IPS-NIHi11 (cell line): Measurements from ENCODE around the gene FAM161A.
"Not testable (repeated sequence)": the region's sequence is repeated elsewhere in the genome, so short reads cannot be mapped to it uniquely, and the experiment has no call there.

ENCODE experiments used
- DNase-seq: peaks from one replicate; pipeline ENCODE4 v3.0.0; 2012; ENCODE audit warnings: mixed read lengths, low spot score

The FAM161A gene, protein sequence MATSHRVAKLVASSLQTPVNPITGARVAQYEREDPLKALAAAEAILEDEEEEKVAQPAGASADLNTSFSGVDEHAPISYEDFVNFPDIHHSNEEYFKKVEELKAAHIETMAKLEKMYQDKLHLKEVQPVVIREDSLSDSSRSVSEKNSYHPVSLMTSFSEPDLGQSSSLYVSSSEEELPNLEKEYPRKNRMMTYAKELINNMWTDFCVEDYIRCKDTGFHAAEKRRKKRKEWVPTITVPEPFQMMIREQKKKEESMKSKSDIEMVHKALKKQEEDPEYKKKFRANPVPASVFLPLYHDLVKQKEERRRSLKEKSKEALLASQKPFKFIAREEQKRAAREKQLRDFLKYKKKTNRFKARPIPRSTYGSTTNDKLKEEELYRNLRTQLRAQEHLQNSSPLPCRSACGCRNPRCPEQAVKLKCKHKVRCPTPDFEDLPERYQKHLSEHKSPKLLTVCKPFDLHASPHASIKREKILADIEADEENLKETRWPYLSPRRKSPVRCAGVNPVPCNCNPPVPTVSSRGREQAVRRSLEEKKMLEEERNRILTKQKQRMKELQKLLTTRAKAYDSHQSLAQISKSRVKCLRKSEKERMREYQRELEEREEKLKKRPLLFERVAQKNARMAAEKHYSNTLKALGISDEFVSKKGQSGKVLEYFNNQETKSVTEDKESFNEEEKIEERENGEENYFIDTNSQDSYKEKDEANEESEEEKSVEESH

DNA sequence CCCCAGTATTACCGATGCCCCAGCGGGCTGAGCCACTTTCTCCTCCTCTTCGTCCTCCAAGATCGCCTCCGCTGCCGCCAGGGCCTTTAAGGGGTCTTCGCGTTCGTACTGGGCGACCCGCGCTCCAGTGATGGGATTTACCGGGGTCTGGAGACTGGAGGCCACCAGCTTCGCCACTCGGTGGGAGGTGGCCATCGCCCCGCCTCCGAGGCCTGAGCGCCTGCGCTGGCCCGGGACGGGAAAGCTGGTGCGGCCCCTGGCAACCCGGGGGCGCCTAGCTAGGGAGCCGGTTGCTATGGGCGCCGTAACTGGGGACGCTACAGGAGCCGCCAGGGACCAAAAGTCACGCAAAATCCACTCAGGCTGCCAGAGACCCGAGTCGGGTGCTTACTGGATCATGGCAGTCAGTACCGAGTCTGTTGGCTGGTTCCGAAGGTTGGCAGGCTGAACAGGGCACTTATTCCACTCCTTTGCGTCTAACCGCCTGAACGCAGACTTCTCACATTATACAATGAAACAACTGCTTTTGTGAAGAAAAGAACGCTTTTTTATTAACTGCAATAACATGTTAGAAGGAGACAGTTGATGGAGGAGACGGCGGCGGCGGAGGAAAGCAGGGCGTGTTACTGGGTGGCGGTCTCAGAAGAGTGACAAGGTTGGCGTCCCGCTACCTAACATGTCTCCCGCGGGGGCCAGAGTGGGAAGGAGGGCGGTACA is at the start of gene FAM161A:
FAM161A (minus strand) TSS at position 214 of the 717 bp plus-strand sequence; CDS start at position 195, 19 bp downstream.
- DNase-seq: peak; percentile 90

- no peak for DNase-seq
Measured at GRCh38 chr2:61900281-61900680, 46.4 kb upstream of the FAM161A start.

- DNase-seq: peak; percentile 12
Measured at GRCh38 chr2:61898810-61899209, 45.0 kb upstream of the FAM161A start.

DNA sequence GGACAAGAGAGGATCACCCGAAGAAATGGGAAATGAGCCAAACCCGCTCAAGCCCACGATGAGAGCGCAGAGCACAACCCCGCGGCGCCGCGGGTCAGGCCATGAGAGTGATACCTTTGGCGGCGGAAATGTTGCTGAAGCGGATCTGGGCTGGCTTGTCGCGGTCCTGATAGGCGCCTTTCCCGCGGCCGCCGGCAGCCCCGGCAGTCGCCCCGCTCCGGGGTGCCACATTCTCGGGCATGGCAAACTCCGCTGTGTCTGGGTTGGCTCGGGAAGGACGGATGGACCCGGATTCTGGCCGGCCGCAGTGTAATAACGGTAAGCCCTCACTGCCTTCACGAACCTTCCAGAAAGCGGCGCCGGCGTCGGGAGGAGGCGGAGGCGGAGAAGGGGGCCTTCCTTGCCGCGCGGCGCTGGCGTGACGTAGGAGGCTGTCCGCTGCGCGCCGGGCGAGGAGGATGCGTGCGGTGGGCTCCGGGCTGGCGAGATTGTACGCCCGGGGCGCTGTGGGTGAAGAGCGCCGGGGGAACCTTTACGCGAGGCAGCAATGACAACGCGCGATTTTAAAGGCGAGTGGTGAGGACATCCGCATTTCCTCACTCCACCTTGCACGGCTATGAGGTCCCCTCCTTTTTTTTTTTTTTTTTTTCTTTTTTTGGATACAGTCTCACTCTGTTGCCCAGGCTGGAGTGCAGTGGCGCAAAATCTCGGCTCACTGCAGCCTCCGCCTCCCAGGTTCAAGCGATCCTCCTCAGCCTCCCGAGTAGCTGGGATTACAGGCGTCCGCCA is 34.6 kb upstream of the FAM161A start, which contains the start of gene CCT4:
CCT4 (minus strand) TSS at position 390 of the 789 bp plus-strand sequence; CDS start at position 241, 149 bp downstream.
- DNase-seq: peak; percentile 94

- DNase-seq: peak; percentile 19
Measured at GRCh38 chr2:61887717-61888266, 33.9 kb upstream of the FAM161A start.

- no peak for DNase-seq
Measured at GRCh38 chr2:61885896-61886603, 32.2 kb upstream of the FAM161A start.

DNA sequence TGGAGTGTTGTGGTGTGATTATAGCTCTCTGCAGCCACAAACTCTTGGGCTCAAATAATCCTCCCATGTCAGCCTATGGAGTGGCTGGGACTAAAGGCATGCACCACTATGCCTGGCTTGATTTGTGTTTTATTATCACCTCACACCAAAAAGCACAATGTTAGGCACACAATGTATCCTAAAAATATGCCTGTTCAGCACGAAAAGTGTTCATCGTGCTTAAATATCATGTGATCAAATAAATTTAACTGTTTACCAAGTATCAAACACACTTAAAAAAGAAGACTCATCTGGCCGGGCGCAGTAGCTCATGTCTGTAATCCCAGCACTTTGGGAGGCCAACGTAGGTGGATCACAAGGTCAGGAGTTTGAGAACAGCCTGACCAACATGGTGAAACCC is 29.0 kb upstream of the FAM161A start:
- DNase-seq: no peak

GRCh38 chr2:61879351-61879750 is 25.5 kb upstream of the FAM161A start:
- DNase-seq: not testable (repeated sequence)

DNA sequence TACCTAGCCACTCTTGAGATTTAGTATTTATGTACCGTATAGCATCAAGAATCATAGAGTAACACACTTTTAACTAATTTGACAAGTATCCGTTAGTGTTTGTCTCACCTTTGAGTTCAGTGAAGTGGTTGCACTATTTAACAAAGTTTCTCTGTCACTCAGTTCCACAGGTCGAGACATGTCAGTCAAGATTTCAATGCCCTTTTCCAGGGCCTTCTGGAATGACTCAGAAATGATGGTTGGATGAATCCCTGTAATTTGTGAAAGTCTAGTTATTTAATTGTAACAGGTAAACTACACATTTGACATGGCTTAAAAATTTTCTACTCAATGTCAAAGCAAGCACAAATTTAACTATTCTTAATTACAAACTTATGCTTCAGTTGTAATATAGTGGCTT is 24.9 kb upstream of the FAM161A start:
- no peak for DNase-seq

- DNase-seq: no peak
Measured at GRCh38 chr2:61877571-61878245, 23.8 kb upstream of the FAM161A start.

GRCh38 chr2:61876400-61876799 is 22.5 kb upstream of the FAM161A start:
- no peak for DNase-seq

- not testable (repeated sequence) for DNase-seq
Measured at GRCh38 chr2:61866482-61867089, 12.7 kb upstream of the FAM161A start.

GRCh38 chr2:61862085-61862484 is 8.2 kb upstream of the FAM161A start:
- no peak for DNase-seq

GRCh38 chr2:61857224-61857623 is 3.4 kb upstream of the FAM161A start:
- no peak for DNase-seq

DNA sequence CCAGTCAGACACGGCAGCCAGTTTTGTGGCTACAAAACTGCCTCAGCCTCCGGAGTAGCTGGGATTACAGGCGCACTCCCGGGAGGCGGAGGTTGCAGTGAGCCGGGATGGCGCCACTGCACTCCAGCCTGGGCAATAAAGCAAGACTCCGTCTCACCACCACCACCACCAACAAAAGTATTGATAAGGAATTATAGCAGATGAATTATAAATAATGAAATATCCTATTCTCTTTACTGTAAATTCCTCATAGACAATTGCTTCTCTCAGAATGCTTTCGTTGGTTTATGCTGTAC is 1.4 kb upstream of the FAM161A start:
- DNase-seq: no peak

- DNase-seq: peak; percentile 93
Measured at GRCh38 chr2:61854564-61855317, 881 bp upstream of the FAM161A start.

DNA sequence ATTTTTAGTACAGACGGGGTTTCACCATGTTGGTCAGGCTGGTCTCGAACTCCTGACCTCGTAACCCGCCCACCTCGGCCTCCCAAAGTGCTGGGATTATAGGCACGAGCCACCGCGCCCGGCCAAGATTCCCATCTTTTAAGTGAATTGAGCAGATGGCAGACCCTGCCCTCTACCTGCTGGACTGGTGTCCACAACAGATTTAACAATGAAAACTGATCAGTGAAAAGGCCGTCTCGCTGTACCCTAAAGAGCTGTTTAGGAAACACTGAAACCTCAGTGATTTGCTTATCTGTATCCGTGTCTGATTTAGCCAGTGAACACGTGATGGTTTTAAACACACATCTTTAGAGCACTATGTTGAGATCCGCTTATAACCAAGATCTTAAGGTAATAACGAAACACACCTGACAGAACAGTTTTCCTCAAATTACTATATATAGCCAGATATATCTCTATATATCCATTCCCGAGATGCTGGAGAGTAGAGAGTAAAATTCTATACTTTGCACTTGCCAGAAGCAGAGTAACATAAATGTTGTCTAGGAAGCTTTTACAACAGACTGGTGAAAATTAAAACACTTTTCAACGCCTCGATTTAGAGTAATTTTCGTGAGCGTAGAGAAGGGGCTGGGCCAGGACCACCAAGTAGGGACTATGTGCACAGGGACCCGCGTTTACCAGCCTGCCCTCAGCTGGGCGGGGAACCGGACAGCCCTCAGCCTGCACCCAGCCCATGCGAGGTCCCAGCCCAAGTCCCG is 594 bp downstream of the FAM161A start:
- peak; percentile 80 for DNase-seq

GRCh38 chr2:61851270-61851669 is 2.6 kb downstream of the FAM161A start:
- not testable (repeated sequence) for DNase-seq
